HCT116 (cell line): ENCODE measurements around the gene AP5Z1. TPM values are rescaled to one million over a fixed set of nuclear protein-coding genes. Genes with fewer than 3 reads are reported as not detected.

ENCODE experiments used
- ATAC-seq: fragments of 200-7000 bp; cut with Tn5 transposase; 2 replicates; pipeline ENCODE4 v1.9.1; 2020; ENCODE audit warnings: mild to moderate bottlenecking, moderate library complexity
- BruUV-seq: library from RNA; stranded (reverse); fragments of 400-500 nt; replicated peaks from 2 replicates; lab custom pipeline; 2021; lab: Mats Ljungman, UMichigan
- CTCF ChIA-PET: fragments of 300-600 bp; sonication (Branson Sonifier 250); formaldehyde crosslinking; loops from one replicate; lab custom pipeline; 2021; ENCODE audit warnings: antibody characterized with exemption; lab: Charles Lee
- POLR2A ChIA-PET: fragments of 300-600, 350-600 bp; sonication (Branson Sonifier 250); formaldehyde crosslinking; loops from one replicate; lab custom pipeline; 2021; ENCODE audit warnings: antibody characterized with exemption; lab: Charles Lee
- RAD21 ChIA-PET, 2 experiments: fragments of 300-600 bp; sonication (Branson Sonifier 250); formaldehyde crosslinking; loops; one replicate each; lab custom pipeline; 2023; ENCODE audit warnings: low total read pairs in 2 of 2; ENCODE audit not compliant: uncharacterized antibody in 2 of 2, unreplicated experiment in 2 of 2, low non-redundant PET in 1 of 2; lab: Charles Lee
- DNase-seq: peaks from one replicate; pipeline ENCODE4 v3.0.0-alpha.2; 2010; ENCODE audit warnings: low read depth, low spot score
- H2AFZ ChIP-seq: fragments of 200-600 bp; shearing (Covaris generic), sonication (generic); 2 replicates; pipeline ENCODE4 v1.6.1; 2017; ENCODE audit warnings: low read depth, mixed run types, mixed read lengths, antibody characterized with exemption, low read length; ENCODE audit not compliant: poor library complexity, severe bottlenecking
- H3K27ac ChIP-seq: 2 replicates; pipeline ENCODE4 v1.5.1; 2012; ENCODE audit warnings: low read depth, low read length
- H3K27me3 ChIP-seq: fragments of 200-600 bp; sonication (generic); 2 replicates; pipeline ENCODE4 v1.6.1; 2016; ENCODE audit warnings: mixed run types, low read length, mixed read lengths; ENCODE audit not compliant: insufficient read depth
- H3K36me3 ChIP-seq, 2 experiments: fragments of 200-500 bp in 1 of 2; fragments of 200-600 bp in 1 of 2; sonication (Bioruptor generic) in 1 of 2; sonication (generic) in 1 of 2; 2 replicates each; pipeline versions ENCODE4 v1.5.1 to v1.6.1; 2014 to 2016; ENCODE audit warnings: low read length in 2 of 2, inconsistent platforms in 1 of 2, mixed read lengths in 1 of 2, mixed run types in 1 of 2; ENCODE audit not compliant: insufficient read depth in 2 of 2, control insufficient read depth in 1 of 2
- H3K4me1 ChIP-seq, 2 experiments: fragments of 200-600 bp in 1 of 2; sonication (generic) in 1 of 2; 2 replicates each; pipeline versions ENCODE4 v1.5.1 to v1.6.1; 2012 to 2017; ENCODE audit warnings: low read length in 2 of 2, inconsistent platforms in 1 of 2, mild to moderate bottlenecking in 1 of 2, mixed read lengths in 1 of 2, mixed run types in 1 of 2, moderate library complexity in 1 of 2; ENCODE audit not compliant: insufficient read depth in 2 of 2, control insufficient read depth in 1 of 2
- H3K4me2 ChIP-seq: fragments of 200-600 bp; sonication (generic); 2 replicates; pipeline ENCODE4 v1.6.1; 2017; ENCODE audit warnings: mixed run types, low read length, mixed read lengths
- H3K4me3 ChIP-seq, 2 experiments: fragments of 200-600 bp in 1 of 2; sonication (generic) in 1 of 2; replicated peaks in 1 of 2; 2 replicates each; pipeline ENCODE4 v1.5.1; 2011 to 2016; ENCODE audit warnings: low read length in 2 of 2, control low read depth in 1 of 2, low read depth in 1 of 2, mild to moderate bottlenecking in 1 of 2, mixed read lengths in 1 of 2, mixed run types in 1 of 2
- H3K79me2 ChIP-seq: fragments of 200-600 bp; sonication (generic); 2 replicates; pipeline ENCODE4 v1.6.1; 2017; ENCODE audit warnings: mild to moderate bottlenecking, mixed run types, low read length, moderate library complexity, mixed read lengths; ENCODE audit not compliant: insufficient read depth
- H3K9ac ChIP-seq: fragments of 200-600 bp; sonication (generic); 2 replicates; pipeline ENCODE4 v1.6.1; 2016; ENCODE audit warnings: low read length, mixed read lengths
- H3K9me2 ChIP-seq: fragments of 200-600 bp; sonication (generic), shearing (Covaris generic); 2 replicates; pipeline ENCODE4 v1.6.1; 2017; ENCODE audit warnings: mixed run types, mild to moderate bottlenecking, moderate library complexity; ENCODE audit not compliant: insufficient read depth
- H3K9me3 ChIP-seq, 2 experiments: fragments of 200-500 bp in 1 of 2; fragments of 200-600 bp in 1 of 2; sonication (Bioruptor generic) in 1 of 2; sonication (generic) in 1 of 2; 2 replicates each; pipeline ENCODE4 v1.6.1; 2014 to 2017; ENCODE audit warnings: low read length in 2 of 2, mixed read lengths in 2 of 2, inconsistent platforms in 1 of 2, low read depth in 1 of 2, mild to moderate bottlenecking in 1 of 2, mixed run types in 1 of 2, moderate library complexity in 1 of 2; ENCODE audit not compliant: control insufficient read depth in 1 of 2, insufficient read depth in 1 of 2
- H4K20me1 ChIP-seq: fragments of 200-600 bp; sonication (generic), shearing (Covaris generic); 2 replicates; pipeline ENCODE4 v1.6.1; 2017; ENCODE audit warnings: mixed run types, mild to moderate bottlenecking, moderate library complexity; ENCODE audit not compliant: insufficient read depth
- EGR1 ChIP-seq: IDR thresholded peaks from 2 replicates; pipeline ENCODE4 v1.6.1; 2012; ENCODE audit warnings: low read depth
- ELF1 ChIP-seq: IDR thresholded peaks from 2 replicates; pipeline ENCODE4 v1.6.1; 2012; ENCODE audit warnings: low read depth, borderline replicate concordance
- JUND ChIP-seq: IDR thresholded peaks from 2 replicates; pipeline ENCODE4 v1.6.1; 2012
- SP1 ChIP-seq: IDR thresholded peaks from 2 replicates; pipeline ENCODE4 v1.6.1; 2012; ENCODE audit warnings: low read depth
- intact Hi-C: fragments of 100-400 bp; cut with micrococcal nuclease; formaldehyde crosslinking; loops from 2 replicates; pipeline ENCODE4 v1.10.0; 2022
- total RNA-seq: library from RNA; stranded (reverse); gene quantifications from one replicate; pipeline ENCODE4 v1.2.1, GENCODE V29; 2021; ENCODE audit not compliant: unreplicated experiment
- TF ChIP-seq, protein P1 (sequence below): IDR thresholded peaks from 2 replicates; pipeline ENCODE4 v1.6.1; 2011; ENCODE audit warnings: mild to moderate bottlenecking, low read length, moderate library complexity; ENCODE audit not compliant: insufficient replicate concordance; ENCODE audit errors: extremely low read depth
- TF ChIP-seq, protein P2 (sequence below): IDR thresholded peaks from 2 replicates; pipeline ENCODE4 v1.6.1; 2012; ENCODE audit warnings: low read depth

AP5Z1 gene
- total RNA-seq, 1 experiment from 2014 or later: 23.2 TPM

DNA sequence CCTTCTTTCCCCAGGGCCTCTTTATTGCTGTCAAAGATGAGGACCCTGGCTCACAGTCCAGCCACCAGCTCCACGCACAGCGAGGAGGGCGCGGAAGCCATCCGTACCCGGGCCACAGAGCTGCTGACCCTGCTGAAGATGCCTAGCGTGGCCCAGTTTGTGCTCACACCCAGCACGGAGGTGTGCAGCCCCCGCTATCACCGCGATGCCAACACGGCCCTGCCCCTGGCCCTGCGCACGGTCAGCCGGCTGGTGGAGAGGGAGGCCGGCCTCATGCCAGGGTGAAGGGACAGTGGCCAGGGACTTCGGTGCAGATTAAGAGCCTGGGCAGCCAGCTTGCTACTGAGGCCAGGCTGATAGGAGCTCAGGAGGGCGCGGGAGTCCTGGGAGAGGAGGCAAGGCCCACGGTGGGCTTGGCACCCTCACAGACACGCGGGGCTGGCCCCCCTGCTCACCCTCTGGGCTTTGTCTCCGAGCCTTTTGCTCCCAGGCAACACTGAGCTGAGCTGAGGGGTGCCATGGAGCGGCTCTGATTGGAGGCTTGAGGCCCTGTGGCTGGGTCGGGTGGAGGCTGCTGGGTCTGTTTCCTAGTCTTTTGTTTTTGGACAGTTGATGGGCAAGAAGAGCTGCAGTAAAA lies 15.8 kb downstream of the AP5Z1 start:
- no TSS peak for BruUV-seq
- intact Hi-C loops: no loop called here
- no peak for TF ChIP-seq JUND
- TF ChIP-seq, protein P1, sequence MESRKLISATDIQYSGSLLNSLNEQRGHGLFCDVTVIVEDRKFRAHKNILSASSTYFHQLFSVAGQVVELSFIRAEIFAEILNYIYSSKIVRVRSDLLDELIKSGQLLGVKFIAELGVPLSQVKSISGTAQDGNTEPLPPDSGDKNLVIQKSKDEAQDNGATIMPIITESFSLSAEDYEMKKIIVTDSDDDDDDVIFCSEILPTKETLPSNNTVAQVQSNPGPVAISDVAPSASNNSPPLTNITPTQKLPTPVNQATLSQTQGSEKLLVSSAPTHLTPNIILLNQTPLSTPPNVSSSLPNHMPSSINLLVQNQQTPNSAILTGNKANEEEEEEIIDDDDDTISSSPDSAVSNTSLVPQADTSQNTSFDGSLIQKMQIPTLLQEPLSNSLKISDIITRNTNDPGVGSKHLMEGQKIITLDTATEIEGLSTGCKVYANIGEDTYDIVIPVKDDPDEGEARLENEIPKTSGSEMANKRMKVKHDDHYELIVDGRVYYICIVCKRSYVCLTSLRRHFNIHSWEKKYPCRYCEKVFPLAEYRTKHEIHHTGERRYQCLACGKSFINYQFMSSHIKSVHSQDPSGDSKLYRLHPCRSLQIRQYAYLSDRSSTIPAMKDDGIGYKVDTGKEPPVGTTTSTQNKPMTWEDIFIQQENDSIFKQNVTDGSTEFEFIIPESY: no peak
- TF ChIP-seq EGR1: no peak
- TF ChIP-seq ELF1: no peak
- TF ChIP-seq SP1: no peak
- TF ChIP-seq, protein P2, sequence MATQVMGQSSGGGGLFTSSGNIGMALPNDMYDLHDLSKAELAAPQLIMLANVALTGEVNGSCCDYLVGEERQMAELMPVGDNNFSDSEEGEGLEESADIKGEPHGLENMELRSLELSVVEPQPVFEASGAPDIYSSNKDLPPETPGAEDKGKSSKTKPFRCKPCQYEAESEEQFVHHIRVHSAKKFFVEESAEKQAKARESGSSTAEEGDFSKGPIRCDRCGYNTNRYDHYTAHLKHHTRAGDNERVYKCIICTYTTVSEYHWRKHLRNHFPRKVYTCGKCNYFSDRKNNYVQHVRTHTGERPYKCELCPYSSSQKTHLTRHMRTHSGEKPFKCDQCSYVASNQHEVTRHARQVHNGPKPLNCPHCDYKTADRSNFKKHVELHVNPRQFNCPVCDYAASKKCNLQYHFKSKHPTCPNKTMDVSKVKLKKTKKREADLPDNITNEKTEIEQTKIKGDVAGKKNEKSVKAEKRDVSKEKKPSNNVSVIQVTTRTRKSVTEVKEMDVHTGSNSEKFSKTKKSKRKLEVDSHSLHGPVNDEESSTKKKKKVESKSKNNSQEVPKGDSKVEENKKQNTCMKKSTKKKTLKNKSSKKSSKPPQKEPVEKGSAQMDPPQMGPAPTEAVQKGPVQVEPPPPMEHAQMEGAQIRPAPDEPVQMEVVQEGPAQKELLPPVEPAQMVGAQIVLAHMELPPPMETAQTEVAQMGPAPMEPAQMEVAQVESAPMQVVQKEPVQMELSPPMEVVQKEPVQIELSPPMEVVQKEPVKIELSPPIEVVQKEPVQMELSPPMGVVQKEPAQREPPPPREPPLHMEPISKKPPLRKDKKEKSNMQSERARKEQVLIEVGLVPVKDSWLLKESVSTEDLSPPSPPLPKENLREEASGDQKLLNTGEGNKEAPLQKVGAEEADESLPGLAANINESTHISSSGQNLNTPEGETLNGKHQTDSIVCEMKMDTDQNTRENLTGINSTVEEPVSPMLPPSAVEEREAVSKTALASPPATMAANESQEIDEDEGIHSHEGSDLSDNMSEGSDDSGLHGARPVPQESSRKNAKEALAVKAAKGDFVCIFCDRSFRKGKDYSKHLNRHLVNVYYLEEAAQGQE: no peak
- DNase-seq (no peak), ATAC-seq (no peak)
- no peak overlapping the region for H3K4me2 ChIP-seq
- no peaks in the 10 kb centered on the region for H3K36me3 ChIP-seq
- H4K20me1 ChIP-seq: no peaks in the 10 kb centered on the region
- peaks cover 2 to 14% of the 10 kb centered on the region in 2 experiments; a peak in 3 of 4 replicates for H3K4me1 ChIP-seq
- H2AFZ ChIP-seq: no peak overlapping the region
- RAD21 ChIA-PET: no interaction called here
- no peak overlapping the region for H3K4me3 ChIP-seq
- no peaks in the 10 kb centered on the region for H3K27me3 ChIP-seq
- H3K9ac ChIP-seq: no peak overlapping the region
- H3K9me2 ChIP-seq: no peaks in the 10 kb centered on the region
- H3K79me2 ChIP-seq: no peaks in the 10 kb centered on the region
- POLR2A ChIA-PET: no interaction called here
- H3K27ac ChIP-seq: no peak overlapping the region
- H3K9me3 ChIP-seq: no peaks in the 10 kb centered on the region
- CTCF ChIA-PET: interaction anchor here (1.2 to 1.4 kb wide), 3 partner anchors 16 to 183 kb away, joined by 4 to 8 read pairs (median 5); partner anchors contain the start of genes AP5Z1 and RADIL
